HepG2 (cell line): ENCODE measurements around the gene WIF1.

ENCODE experiments used
- ASH2L ChIP-seq: fragments of 300-600, 200-600 bp; sonication (generic); IDR thresholded peaks from 2 replicates; pipeline ENCODE4 v1.7.0; 2017; ENCODE audit warnings: low read depth, mild to moderate bottlenecking, moderate library complexity, mixed read lengths, low read length; ENCODE audit not compliant: insufficient read length
- EZH2 ChIP-seq: conservative IDR thresholded peaks from 2 replicates; pipeline ENCODE4 v1.6.1; 2012; ENCODE audit warnings: mild to moderate bottlenecking, low read depth, low read length, moderate library complexity
- GABPA ChIP-seq, 2 experiments: IDR thresholded peaks; 2 replicates each; pipeline ENCODE4 v1.6.1; 2011 to 2016; ENCODE audit warnings: low read depth in 2 of 2, low read length in 1 of 2, missing biosample characterization in 1 of 2, missing genetic modification characterization in 1 of 2
- SAP130 ChIP-seq: IDR thresholded peaks from 2 replicates; pipeline ENCODE4 v1.6.1; 2016; ENCODE audit warnings: low read depth
- TBL1XR1 ChIP-seq: fragments of 150-350 bp; IDR thresholded peaks from 2 replicates; pipeline ENCODE4 v1.6.1; 2014; ENCODE audit warnings: borderline replicate concordance, low read length; ENCODE audit not compliant: partially characterized antibody
- ZFP62 ChIP-seq: sonication (generic); formaldehyde crosslinking; IDR thresholded peaks from 2 replicates; pipeline ENCODE4 v1.4.0; 2020; ENCODE audit warnings: missing genetic modification reagents
- ZNF230 ChIP-seq: sonication (generic); formaldehyde crosslinking; IDR thresholded peaks from 2 replicates; pipeline ENCODE4 v1.4.0; 2020; ENCODE audit warnings: mild to moderate bottlenecking, missing genetic modification reagents
- TF ChIP-seq, protein P1 (sequence below): sonication (generic); formaldehyde crosslinking; IDR thresholded peaks from 2 replicates; pipeline ENCODE4 v1.4.0; 2020; ENCODE audit warnings: missing genetic modification reagents

- TF ChIP-seq SAP130 (CRISPR knock-in tag) = no peak
- no peak for TF ChIP-seq ZFP62 (CRISPR knock-in tag)
- no peak for TF ChIP-seq EZH2
- no peak for TF ChIP-seq TBL1XR1
- TF ChIP-seq GABPA (IDR thresholded peaks at IDR 0.05; ENCODE audit: low read depth, low read length) = no peak
- no peak for TF ChIP-seq GABPA (CRISPR knock-in tag; IDR thresholded peaks at IDR 0.05; ENCODE audit: low read depth)
- no peak for TF ChIP-seq ASH2L
- TF ChIP-seq, protein P1, sequence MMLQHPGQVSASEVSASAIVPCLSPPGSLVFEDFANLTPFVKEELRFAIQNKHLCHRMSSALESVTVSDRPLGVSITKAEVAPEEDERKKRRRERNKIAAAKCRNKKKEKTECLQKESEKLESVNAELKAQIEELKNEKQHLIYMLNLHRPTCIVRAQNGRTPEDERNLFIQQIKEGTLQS (CRISPR knock-in tag) = no peak
- TF ChIP-seq ZNF230 (CRISPR knock-in tag) = no peak
Observed at GRCh38 chr12:65094722-65095121, 26.4 kb downstream of the WIF1 start.
